SK-MEL-5 (cell line): ENCODE measurements around the gene TMEM53. TPM values are rescaled to one million over a fixed set of nuclear protein-coding genes. Genes with fewer than 3 reads are reported as not detected.

ENCODE experiments used
- small RNA-seq, 2 experiments: library from RNA; depleted of rRNA; stranded (forward); fragments of <200 nt; gene quantifications; one replicate each; pipeline ENCODE3, GENCODE V24; 2014
- total RNA-seq: library from RNA; depleted of rRNA; stranded (reverse); fragments of >200 nt; shearing (Covaris generic); gene quantifications from 2 replicates; pipeline ENCODE4 v1.2.3, GENCODE V29; 2014; rRNA removed

TMEM53 gene
- total RNA-seq, 1 experiment from 2014 or later, result 18.0 TPM

Small RNA genes lying within 50 kb of the gene (small RNA-seq; reads per million reads assigned to genes)
- 46.8 to 174 reads per million in 2 experiments for gene RNU5F-1

Other genes starting within 250 kb of the TMEM53 start
- 0.24 TPM in 1 of 2 replicates, not detected in the other for gene ARMH1, start 233 bp upstream of the TMEM53 start, total RNA-seq
- not detected in 2 replicates for gene RNU5D-1, start 56.7 kb upstream of the TMEM53 start, total RNA-seq
- 28.0 and 30.5 TPM in 2 replicates for gene KIF2C, start 65.4 kb upstream of the TMEM53 start, total RNA-seq
- gene RPS8, start 101.1 kb upstream of the TMEM53 start, total RNA-seq, result 2,103 and 2,284 TPM in 2 replicates
- not detected in 2 replicates for gene BEST4, start 113.7 kb upstream of the TMEM53 start, total RNA-seq
- gene PLK3, start 125.9 kb upstream of the TMEM53 start, total RNA-seq, result 3.4 and 5.0 TPM in 2 replicates
- gene DYNLT4, start 132.9 kb upstream of the TMEM53 start, total RNA-seq, result not detected in 2 replicates
- gene BTBD19, start 134.0 kb upstream of the TMEM53 start, total RNA-seq, result 0.69 TPM in 1 of 2 replicates, not detected in the other
- 0.03 TPM in 1 of 2 replicates, not detected in the other for gene PTCH2, start 168.8 kb upstream of the TMEM53 start, total RNA-seq